NCI-H82 (cell line): ENCODE results near the gene RMND1.
A peak's percentile ranks its signal among the peaks of the same experiment; 100 is the strongest.
"Not testable (repeated sequence)": the region's sequence is repeated elsewhere in the genome, so short reads cannot be mapped to it uniquely, and the experiment has no call there.

Source experiments
- DNase-seq: peaks from one replicate; lab custom pipeline; 2025; lab: John Stamatoyannopoulos, UW

Gene RMND1

GRCh38 chr6:151452750-151453427, 963 bp upstream of the RMND1 start:
- peak; percentile 47 for DNase-seq

- DNase-seq = no peak
These were observed 443 bp downstream of the RMND1 start for GRCh38 chr6:151451417-151451949.

GRCh38 chr6:151450928-151451327, 998 bp downstream of the RMND1 start:
- DNase-seq = not testable (repeated sequence)

- DNase-seq = peak; percentile 34
These were observed 3.3 kb downstream of the RMND1 start for GRCh38 chr6:151448623-151449022.

- DNase-seq = no peak
These were observed 4.7 kb downstream of the RMND1 start for GRCh38 chr6:151447237-151447636.

GRCh38 chr6:151445482-151445881, 6.4 kb downstream of the RMND1 start:
- DNase-seq = no peak

GRCh38 chr6:151443911-151444621, 7.9 kb downstream of the RMND1 start:
- no peak for DNase-seq

- DNase-seq = no peak
These were observed 8.5 kb downstream of the RMND1 start for GRCh38 chr6:151443454-151443853.

- DNase-seq = no peak
These were observed 9.6 kb downstream of the RMND1 start for GRCh38 chr6:151442371-151442770.

- DNase-seq = no peak
These were observed 10.3 kb downstream of the RMND1 start for GRCh38 chr6:151441390-151442166.

GRCh38 chr6:151440930-151441329, 11.0 kb downstream of the RMND1 start:
- no peak for DNase-seq

GRCh38 chr6:151440498-151440897, 11.4 kb downstream of the RMND1 start:
- DNase-seq = no peak

- no peak for DNase-seq
These were observed 14.5 kb downstream of the RMND1 start for GRCh38 chr6:151437401-151437800.

- DNase-seq = no peak
These were observed 15.1 kb downstream of the RMND1 start for GRCh38 chr6:151436802-151437201.

GRCh38 chr6:151436300-151436699, 15.6 kb downstream of the RMND1 start:
- DNase-seq = no peak

GRCh38 chr6:151434369-151434768, 17.6 kb downstream of the RMND1 start:
- DNase-seq = no peak

GRCh38 chr6:151432651-151433050, 19.3 kb downstream of the RMND1 start:
- no peak for DNase-seq

GRCh38 chr6:151431337-151431736, 20.6 kb downstream of the RMND1 start:
- DNase-seq = no peak

- peak; percentile 23 for DNase-seq
These were observed 21.0 kb downstream of the RMND1 start for GRCh38 chr6:151430886-151431285.

- no peak for DNase-seq
These were observed 23.7 kb downstream of the RMND1 start for GRCh38 chr6:151428093-151428735.

GRCh38 chr6:151425561-151425960, 26.4 kb downstream of the RMND1 start:
- DNase-seq = peak; percentile 97

- DNase-seq = no peak
These were observed 28.9 kb downstream of the RMND1 start for GRCh38 chr6:151422981-151423380.
